HG03045 (cell line): Measurements from ENCODE around the gene OBSCN.
"Not testable (repeated sequence)": the region's sequence is repeated elsewhere in the genome, so short reads cannot be mapped to it uniquely, and the experiment has no call there.

Experiments
- ATAC-seq: cut with Tn5 transposase; IDR thresholded peaks from one replicate; pipeline ENCODE4 v1.9.1; 2021; ENCODE audit warnings: mild to moderate bottlenecking, moderate library complexity; ENCODE audit not compliant: unreplicated experiment

The OBSCN gene

DNA sequence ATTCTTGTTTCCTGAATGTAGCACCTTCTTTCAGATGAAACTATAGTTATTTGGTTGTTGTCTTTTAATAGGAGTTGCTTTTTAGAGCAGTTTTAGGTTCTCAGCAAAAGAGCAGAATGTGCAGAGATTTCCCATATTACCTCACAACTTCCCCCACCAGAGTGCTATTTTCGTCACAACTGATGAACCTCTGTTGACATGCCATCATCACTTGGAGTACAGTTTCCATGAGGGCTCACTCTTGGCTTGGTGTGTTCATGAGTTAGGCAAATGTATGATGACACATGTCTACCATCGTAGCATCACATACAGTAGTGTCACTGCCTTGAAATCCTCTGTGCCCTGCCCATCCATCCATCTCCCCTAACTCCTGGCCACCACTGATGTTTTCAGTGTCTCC, 38.5 kb upstream of the OBSCN start:
- ATAC-seq = no peak

- ATAC-seq = no peak
Measured at GRCh38 chr1:228170666-228171065, 37.2 kb upstream of the OBSCN start.

GRCh38 chr1:228171221-228171891, 36.5 kb upstream of the OBSCN start:
- ATAC-seq = no peak

DNA sequence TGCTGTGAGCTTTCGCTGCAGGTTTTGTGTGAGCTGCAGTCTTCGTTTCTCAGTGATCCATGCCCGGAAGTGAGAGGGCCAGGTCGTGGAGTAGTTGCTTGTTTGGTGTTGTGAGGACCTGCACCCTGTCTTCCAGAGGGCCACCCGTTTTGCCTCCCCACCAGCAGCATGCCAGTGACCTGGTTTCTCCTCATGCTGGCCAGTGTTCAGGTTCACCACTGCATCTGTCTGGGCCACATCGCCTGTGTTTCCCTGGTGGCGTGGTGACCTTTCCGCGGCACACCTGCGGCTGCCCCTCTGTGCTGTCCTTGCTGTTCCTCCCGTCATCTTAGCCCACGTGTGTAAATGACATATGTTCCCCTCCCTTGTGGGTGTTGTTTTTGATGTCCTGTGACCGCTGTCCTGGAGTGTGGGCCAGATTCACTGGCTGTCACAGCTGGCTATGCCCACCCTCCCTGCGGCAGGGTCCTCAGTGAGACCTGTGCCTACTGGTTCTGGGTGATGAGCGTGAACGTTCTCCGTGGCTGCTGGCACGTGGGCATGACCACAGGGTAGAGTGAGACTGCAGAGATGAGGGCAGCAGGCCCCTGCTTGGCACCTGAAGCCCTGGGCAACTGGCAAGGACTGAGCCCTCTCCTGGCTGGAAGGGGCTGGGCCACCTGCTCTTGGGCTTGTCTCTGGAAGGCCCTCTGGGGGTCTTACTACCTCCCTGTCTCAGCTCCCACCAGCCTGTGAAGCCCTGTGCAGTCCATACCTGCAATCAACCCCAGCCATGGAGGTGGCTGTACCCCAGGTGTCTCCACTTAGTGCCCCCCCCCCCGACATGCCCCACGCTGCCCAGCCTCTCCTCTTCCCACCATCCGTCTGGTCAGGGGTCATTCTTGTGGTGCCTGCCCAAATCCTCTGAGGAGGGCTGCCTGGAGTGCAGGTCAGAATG, 35.0 kb upstream of the OBSCN start:
- ATAC-seq = no peak

GRCh38 chr1:228173528-228174481, 34.0 kb upstream of the OBSCN start:
- not testable (repeated sequence) for ATAC-seq

GRCh38 chr1:228174482-228175315, 33.1 kb upstream of the OBSCN start:
- no peak for ATAC-seq

DNA sequence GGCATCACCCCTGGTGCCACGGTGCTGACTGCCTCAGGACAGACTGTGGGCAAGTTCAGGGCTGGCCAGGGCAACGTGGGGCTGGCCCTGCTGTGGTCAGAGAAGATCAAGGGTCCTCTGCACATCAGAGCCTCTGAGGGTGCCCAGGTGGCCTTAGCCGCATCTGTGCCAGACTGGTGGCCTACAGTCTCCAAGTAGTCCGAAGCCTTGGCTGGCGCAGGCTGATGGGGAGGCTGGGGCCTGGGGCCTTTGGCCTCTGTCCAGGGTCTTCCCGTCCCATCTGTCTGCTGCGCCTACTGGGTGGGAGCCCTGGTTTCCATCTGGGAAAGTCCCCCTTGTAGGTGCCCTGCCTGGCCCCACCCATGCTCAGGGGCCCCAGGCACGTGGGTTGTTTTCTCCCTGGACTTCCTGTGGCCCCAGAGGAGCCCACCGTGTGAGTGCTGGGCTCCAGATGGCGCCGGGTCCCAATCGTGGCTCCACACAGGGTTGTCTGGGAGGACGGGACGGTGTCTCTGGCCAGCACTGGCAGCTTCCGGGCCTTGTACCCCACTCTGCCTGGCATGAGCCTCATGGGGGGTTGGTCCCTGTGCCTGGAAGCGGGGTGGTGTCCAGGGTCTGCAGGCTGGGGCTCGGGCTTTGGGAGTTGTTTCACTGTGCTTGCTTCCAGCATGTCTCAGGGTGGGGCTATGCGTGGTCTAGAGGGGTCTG, 32.4 kb upstream of the OBSCN start:
- ATAC-seq = no peak

DNA sequence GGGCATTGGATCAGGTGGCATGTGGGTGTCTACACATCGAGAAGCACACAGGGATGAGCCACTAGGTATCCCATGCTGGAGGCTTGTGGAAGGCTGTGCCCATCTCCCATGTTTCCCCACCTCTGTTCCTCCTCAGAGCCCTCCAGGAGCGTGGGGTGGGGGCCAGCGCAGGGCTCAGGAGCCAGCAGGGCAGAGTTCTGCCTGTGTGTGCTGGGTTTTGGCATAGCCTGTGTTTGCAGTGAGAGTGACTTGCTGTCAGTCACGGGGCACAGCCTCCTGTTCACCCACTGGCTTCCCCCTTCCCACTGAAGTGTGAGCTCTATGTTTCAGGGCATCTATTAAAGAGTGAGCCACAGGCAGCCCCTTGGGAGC, 31.8 kb upstream of the OBSCN start:
- no peak for ATAC-seq

DNA sequence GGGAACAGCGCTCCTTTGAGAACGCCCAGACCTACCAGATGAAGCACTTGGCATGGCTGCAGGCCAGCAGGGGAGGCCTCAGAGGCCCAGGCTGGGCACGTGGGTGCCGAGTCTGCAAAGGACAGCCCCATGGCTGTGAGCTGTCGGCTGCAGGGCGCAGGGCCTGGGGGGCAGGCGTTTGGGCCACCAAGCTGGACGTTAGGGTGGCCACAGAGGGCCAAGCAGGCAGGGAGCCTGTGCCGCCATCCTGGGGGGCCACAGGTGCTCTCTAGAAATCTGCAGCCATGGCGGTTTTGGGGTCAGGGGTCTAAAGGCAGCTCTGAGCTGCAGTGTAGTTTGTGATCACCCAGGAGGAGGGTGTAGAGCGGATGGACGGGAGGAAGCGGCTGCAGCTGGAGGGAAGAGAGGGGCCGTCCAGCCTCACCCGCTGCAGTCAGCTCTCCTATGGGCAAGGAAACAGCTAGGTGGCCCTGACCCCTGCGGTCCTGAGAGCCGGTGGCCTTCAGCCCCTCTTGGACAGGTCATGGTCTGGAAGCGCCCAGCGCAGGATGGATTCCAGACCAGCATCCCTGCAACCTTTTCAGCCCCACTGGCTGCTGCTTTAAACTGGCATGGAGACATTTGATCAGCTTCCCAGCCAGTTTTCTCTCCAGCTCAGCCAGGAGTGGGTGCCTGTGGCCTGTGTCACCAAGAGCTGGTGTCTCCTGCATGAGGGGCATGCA, 31.2 kb upstream of the OBSCN start:
- no peak for ATAC-seq

GRCh38 chr1:228177183-228177475, 30.7 kb upstream of the OBSCN start:
- ATAC-seq = no peak

DNA sequence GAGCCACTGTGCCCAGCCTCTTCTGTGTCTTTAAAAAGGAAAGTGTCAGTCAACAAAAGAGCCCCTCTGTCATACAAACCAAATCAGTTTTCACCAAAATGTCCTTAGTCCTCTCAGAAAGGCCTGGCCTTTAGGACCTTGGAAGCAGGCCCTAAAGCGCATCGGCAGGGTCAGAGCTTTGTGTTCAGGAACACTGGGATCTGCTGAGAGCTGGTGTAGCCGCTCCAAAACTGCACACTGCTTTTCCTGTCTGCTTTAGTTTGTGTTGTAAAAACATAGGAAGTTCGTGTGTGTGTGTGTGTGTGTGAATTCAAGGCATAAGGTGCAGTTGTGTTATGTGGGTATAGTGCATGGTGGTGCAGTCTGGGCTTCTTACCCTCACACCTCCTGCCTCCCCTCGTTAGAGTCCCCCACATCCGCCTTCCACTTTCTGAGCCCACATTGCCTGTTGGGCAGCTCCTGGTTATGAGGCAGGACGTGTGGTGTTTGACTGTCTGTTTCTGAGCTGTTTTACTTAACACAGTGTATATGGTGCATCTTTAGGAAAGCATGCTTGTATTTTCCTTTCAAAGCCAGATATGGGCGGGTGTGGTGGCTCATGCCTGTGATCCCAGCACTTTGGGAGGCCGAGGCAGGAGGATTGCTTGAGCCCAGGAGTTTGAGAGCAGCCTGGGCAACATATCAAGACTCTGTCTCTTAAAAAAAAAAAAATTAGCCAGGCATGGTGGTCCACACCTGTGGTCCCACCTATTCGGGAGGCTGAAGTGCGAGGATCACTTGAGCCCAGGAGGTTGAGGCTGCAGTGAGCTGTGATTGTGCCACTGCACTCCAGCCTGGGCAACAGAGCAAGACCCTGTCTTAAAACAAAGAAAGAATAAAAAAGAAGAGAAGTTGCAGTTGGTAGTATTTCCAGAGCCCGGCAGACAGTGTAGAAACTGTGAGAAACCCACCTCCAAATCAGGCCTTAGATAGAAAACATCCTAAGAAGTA, 29.8 kb upstream of the OBSCN start:
- no peak for ATAC-seq

DNA sequence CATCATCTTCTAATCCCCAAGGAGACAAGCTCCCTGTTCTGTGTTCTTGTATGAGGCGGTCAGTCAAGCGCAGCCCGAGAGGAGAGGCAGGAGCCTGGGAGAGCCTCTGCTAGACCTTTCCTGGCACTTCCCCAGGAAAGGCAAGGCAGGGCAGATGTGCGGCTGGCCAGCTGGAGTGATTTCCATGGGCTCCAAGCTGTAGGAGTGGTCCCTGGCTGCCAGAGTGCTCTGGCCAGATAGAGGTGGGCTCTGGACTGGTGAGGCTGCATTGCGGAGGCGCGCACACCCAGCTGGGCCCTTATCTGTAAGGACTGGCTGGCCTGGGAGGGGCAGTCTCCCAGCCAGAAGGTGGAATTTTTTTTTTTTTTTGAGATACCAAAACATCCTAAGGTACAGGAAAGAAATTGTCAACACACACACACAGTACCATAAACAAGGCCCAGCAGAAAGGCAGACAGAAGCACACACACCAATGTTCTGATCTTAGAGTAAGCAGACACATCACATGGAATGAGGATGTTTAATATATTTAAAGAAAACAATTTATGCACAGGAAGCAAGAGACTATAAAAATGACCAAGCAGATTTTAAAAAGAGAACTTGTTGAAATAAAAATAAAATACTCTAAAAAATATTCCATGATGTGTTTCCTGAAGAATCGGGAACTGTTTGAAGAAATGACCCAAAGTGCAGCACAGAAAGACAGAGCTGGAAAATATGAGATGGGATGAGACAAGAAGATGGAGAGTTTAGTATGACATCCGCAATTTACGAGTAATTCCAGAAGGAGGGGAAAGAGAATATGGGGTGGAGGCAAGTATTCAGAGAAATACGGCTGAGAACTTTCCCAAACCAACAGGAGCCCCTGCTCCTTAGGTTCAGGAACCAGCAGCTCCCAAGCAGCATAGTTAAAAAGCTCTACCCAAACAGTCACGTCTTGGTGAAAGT, 28.8 kb upstream of the OBSCN start:
- no peak for ATAC-seq

DNA sequence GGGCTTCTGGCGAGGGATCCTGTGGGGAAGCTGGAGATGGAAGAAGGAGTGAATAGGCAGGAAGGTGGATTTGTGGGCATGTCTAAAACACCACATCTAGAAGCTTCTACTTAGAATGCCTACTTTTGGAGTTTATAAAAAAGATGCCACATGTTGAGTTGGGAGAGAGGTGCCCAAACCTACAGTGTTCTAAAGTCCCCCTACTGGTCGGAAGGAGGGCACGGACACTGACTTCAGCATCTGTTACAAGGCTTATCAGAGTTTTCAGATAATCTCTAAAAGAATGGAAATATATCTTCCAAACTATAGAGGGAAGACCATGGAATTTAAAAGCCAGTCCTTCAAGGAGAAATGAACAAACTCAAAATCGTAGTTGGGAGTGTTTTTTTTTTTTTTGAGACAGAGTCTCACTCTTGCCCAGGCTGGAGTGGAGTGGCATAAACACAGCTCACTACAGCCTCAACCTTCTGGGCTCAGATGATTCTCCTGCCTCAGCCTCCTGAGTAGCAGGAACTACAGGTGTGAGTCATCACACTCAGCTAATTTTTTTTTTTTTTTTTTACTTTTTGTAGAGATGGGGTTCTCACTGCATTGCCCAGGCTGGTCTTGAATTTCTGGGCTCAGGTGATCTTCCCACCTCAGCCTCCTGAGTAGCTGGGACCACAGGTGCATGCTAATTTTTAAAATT, 27.4 kb upstream of the OBSCN start:
- ATAC-seq = no peak

DNA sequence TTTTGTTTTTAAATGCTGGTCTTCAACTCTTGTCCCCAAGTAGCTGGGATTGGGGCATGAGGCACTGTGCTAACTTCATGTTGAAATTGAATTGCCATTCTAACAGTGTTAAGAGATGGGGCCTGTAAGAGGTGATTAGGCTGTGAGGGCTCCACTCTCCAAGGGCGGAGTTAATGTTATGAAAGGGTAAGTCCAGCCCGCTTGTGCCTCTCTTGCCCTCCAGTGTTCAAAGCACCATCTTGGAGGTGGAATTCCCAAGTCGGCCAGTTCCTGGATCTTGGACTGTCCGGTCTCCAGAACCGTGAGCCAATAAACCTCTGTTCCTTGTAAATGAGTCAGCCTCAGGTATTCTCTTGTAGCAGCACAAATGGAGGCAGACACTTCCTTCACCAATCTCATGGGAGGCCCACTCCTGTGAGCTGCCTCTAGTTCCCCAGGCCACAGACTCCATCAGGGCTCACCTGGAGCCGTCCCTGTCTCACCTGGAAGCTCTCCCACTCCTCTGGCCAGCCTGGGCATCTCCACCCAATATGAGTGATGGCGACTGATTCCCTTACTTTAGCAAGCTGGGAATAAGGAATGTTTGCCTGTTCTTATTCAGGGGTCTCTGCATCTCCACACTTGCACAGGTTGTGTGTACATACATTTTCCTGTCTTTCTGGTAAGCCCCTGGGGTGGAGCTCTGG, 26.7 kb upstream of the OBSCN start:
- ATAC-seq = no peak

DNA sequence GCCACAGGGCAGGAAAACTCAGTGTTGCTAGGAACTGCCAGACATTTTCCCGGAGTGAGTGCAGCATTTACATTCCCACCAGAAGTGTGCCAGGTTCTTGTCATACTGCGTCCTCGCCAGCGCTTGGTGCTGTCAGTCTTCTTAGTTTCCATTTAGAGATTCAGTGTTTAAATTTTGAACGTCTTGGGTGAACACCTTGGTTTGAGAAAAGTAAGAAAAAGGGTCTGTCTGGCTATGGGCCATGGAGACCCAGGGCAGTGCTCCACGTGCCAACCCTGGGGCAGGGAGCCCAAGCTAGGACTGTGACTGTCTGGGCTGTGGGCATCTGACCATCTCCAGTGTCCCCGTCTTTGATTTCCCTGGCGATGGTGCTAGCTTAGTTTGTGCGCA, 26.2 kb upstream of the OBSCN start:
- ATAC-seq = no peak
